HAP-1 (cell line): Measurements from ENCODE around the gene XPO6.
"Not testable (repeated sequence)": the region's sequence is repeated elsewhere in the genome, so short reads cannot be mapped to it uniquely, and the experiment has no call there.

Experiments
- DNase-seq, 2 experiments: peaks; one replicate each; pipeline ENCODE4 v3.0.0-alpha.2; 2016 to 2020; ENCODE audit warnings: low spot score in 2 of 2
- H3K27me3 ChIP-seq: fragments of 250-450 bp; sonication (Bioruptor Pico); 2 replicates; pipeline ENCODE4 v1.5.1; 2020; ENCODE audit warnings: low read depth, mild to moderate bottlenecking, moderate library complexity
- H3K36me3 ChIP-seq: fragments of 250-450 bp; sonication (Bioruptor Pico); replicated peaks from 2 replicates; pipeline ENCODE4 v1.5.1; 2020; ENCODE audit warnings: mild to moderate bottlenecking
- H3K4me1 ChIP-seq: fragments of 250-450 bp; sonication (Bioruptor Pico); 2 replicates; pipeline ENCODE4 v1.5.1; 2020; ENCODE audit warnings: mild to moderate bottlenecking
- H3K4me3 ChIP-seq: fragments of 250-450 bp; sonication (Bioruptor Pico); 2 replicates; pipeline ENCODE4 v1.5.1; 2020; ENCODE audit warnings: mild to moderate bottlenecking, moderate library complexity
- H3K9me3 ChIP-seq: fragments of 250-450 bp; sonication (Bioruptor Pico); 2 replicates; pipeline ENCODE4 v1.5.1; 2020; ENCODE audit warnings: mild to moderate bottlenecking, moderate library complexity
- in situ Hi-C: fragments of 300-500 bp; cut with MboI; formaldehyde crosslinking; loops from 3 replicates; pipeline ENCODE4 v1.14.3; 2020; ENCODE audit warnings: low sequenced_read_pairs, inconsistent platforms, mixed read lengths

Gene XPO6

GRCh38 chr16:28125592-28125991 lies 86.2 kb downstream of the XPO6 start:
- DNase-seq, result no peak
- H3K27me3 ChIP-seq, result no peaks in the 10 kb centered on the region
- in situ Hi-C loops, result loop anchor here (25.0 kb wide), 1 partner anchor 638 kb away; no protein-coding TSS in a partner anchor
- H3K4me1 ChIP-seq, result no peaks in the 10 kb centered on the region
- no peak overlapping the region for H3K4me3 ChIP-seq
- peaks cover 100% of the 10 kb centered on the region for H3K36me3 ChIP-seq
- no peaks in the 10 kb centered on the region for H3K9me3 ChIP-seq

GRCh38 chr16:28121527-28121926 lies 90.2 kb downstream of the XPO6 start:
- no peak for DNase-seq
- Histone ChIP-seq H3K27me3 (no peaks in the 10 kb centered on the region), H3K9me3 (no peaks in the 10 kb centered on the region), H3K4me3 (no peak overlapping the region), H3K36me3 (peaks cover 98% of the 10 kb centered on the region), H3K4me1 (no peaks in the 10 kb centered on the region)
- in situ Hi-C loops, result no loop called here

GRCh38 chr16:28120754-28121153 lies 91.0 kb downstream of the XPO6 start:
- Histone ChIP-seq H3K36me3 (peaks cover 98% of the 10 kb centered on the region), H3K4me1 (no peaks in the 10 kb centered on the region), H3K27me3 (no peaks in the 10 kb centered on the region), H3K9me3 (no peaks in the 10 kb centered on the region), H3K4me3 (no peak overlapping the region)
- in situ Hi-C loops, result no loop called here
- no peak for DNase-seq

GRCh38 chr16:28118637-28119036 lies 93.1 kb downstream of the XPO6 start:
- Histone ChIP-seq H3K9me3 (no peaks in the 10 kb centered on the region), H3K36me3 (peaks cover 98% of the 10 kb centered on the region), H3K27me3 (no peaks in the 10 kb centered on the region), H3K4me3 (no peak overlapping the region), H3K4me1 (no peaks in the 10 kb centered on the region)
- in situ Hi-C loops, result no loop called here
- no peak for DNase-seq

GRCh38 chr16:28117168-28117565 lies 94.6 kb downstream of the XPO6 start:
- DNase-seq, result no peak
- Histone ChIP-seq H3K4me3 (no peak overlapping the region), H3K4me1 (no peaks in the 10 kb centered on the region), H3K9me3 (no peaks in the 10 kb centered on the region), H3K27me3 (no peaks in the 10 kb centered on the region), H3K36me3 (peaks cover 98% of the 10 kb centered on the region)
- in situ Hi-C loops, result no loop called here

- peaks cover 98% of the 10 kb centered on the region for H3K36me3 ChIP-seq
- H3K4me3 ChIP-seq, in situ Hi-C loops, H3K9me3 ChIP-seq, H3K27me3 ChIP-seq, H3K4me1 ChIP-seq, DNase-seq: not testable (repeated sequence)
These were observed 95.9 kb downstream of the XPO6 start for GRCh38 chr16:28115866-28116265.

GRCh38 chr16:28112908-28113307 lies 98.9 kb downstream of the XPO6 start:
- H3K36me3 ChIP-seq, result peaks cover 99% of the 10 kb centered on the region
- DNase-seq, result no peak

GRCh38 chr16:28110977-28111376 lies 100.8 kb downstream of the XPO6 start:
- no peak for DNase-seq
- H3K4me1 ChIP-seq, result no peaks in the 10 kb centered on the region
- no peaks in the 10 kb centered on the region for H3K9me3 ChIP-seq
- in situ Hi-C loops, result no loop called here
- H3K27me3 ChIP-seq, result no peaks in the 10 kb centered on the region
- no peak overlapping the region for H3K4me3 ChIP-seq
- H3K36me3 ChIP-seq, result peaks cover 99% of the 10 kb centered on the region

More at GRCh38 chr16:28112908-28113307, 98.9 kb downstream of the XPO6 start:
- Histone ChIP-seq H3K4me1 (no peaks in the 10 kb centered on the region), H3K27me3 (no peaks in the 10 kb centered on the region), H3K9me3 (no peaks in the 10 kb centered on the region), H3K4me3 (no peak overlapping the region)
- in situ Hi-C loops, result no loop called here

GRCh38 chr16:28110479-28110878 lies 101.3 kb downstream of the XPO6 start:
- H3K4me3 ChIP-seq, result no peak overlapping the region
- H3K27me3 ChIP-seq, result no peaks in the 10 kb centered on the region
- no peak for DNase-seq
- H3K4me1 ChIP-seq, result no peaks in the 10 kb centered on the region
- peaks cover 99% of the 10 kb centered on the region for H3K36me3 ChIP-seq
- in situ Hi-C loops, result no loop called here
- no peaks in the 10 kb centered on the region for H3K9me3 ChIP-seq

GRCh38 chr16:28110074-28110473 lies 101.7 kb downstream of the XPO6 start:
- Histone ChIP-seq H3K4me3 (no peak overlapping the region), H3K4me1 (no peaks in the 10 kb centered on the region), H3K9me3 (no peaks in the 10 kb centered on the region), H3K27me3 (no peaks in the 10 kb centered on the region), H3K36me3 (peaks cover 99% of the 10 kb centered on the region)
- in situ Hi-C loops, result no loop called here
- no peak for DNase-seq

GRCh38 chr16:28108590-28109247 lies 103.0 kb downstream of the XPO6 start:
- in situ Hi-C loops, result no loop called here
- no peak for DNase-seq
- Histone ChIP-seq H3K4me1 (no peaks in the 10 kb centered on the region), H3K9me3 (no peaks in the 10 kb centered on the region), H3K4me3 (no peak overlapping the region), H3K36me3 (peaks cover 99% of the 10 kb centered on the region), H3K27me3 (no peaks in the 10 kb centered on the region)

GRCh38 chr16:28107232-28107631 lies 104.5 kb downstream of the XPO6 start:
- H3K4me3 ChIP-seq, result no peak overlapping the region
- DNase-seq, result no peak
- no peaks in the 10 kb centered on the region for H3K27me3 ChIP-seq
- in situ Hi-C loops, result no loop called here
- no peaks in the 10 kb centered on the region for H3K4me1 ChIP-seq
- peaks cover 99% of the 10 kb centered on the region for H3K36me3 ChIP-seq
- H3K9me3 ChIP-seq, result no peaks in the 10 kb centered on the region

GRCh38 chr16:28106467-28107215 lies 105.1 kb downstream of the XPO6 start:
- Histone ChIP-seq H3K9me3 (no peaks in the 10 kb centered on the region), H3K4me1 (no peaks in the 10 kb centered on the region), H3K4me3 (no peak overlapping the region), H3K36me3 (peaks cover 99% of the 10 kb centered on the region), H3K27me3 (no peaks in the 10 kb centered on the region)
- no peak for DNase-seq
- in situ Hi-C loops, result no loop called here

- Histone ChIP-seq H3K4me3 (no peak overlapping the region), H3K36me3 (peaks cover 99% of the 10 kb centered on the region), H3K4me1 (no peaks in the 10 kb centered on the region), H3K9me3 (no peaks in the 10 kb centered on the region), H3K27me3 (no peaks in the 10 kb centered on the region)
- in situ Hi-C loops, result no loop called here
- no peak for DNase-seq
These were observed 105.8 kb downstream of the XPO6 start for GRCh38 chr16:28105954-28106353.
